Activated CD8-positive, alpha-beta T cell treated with anti-CD3 and anti-CD28 coated beads for 36 hours (primary cell): ENCODE data around the gene SAMD11. TPM values are rescaled to one million over a fixed set of nuclear protein-coding genes. Genes with fewer than 3 reads are reported as not detected.
A peak's percentile ranks its signal among the peaks of the same experiment; 100 is the strongest.
"Not testable (repeated sequence)": the region's sequence is repeated elsewhere in the genome, so short reads cannot be mapped to it uniquely, and the experiment has no call there.

Experiments
- ATAC-seq: fragments of 200-7000 bp; cut with Tn5 transposase; one replicate; pipeline ENCODE4 v1.10.0; 2021; ENCODE audit warnings: mild to moderate bottlenecking, moderate library complexity
- CTCF ChIA-PET: fragments of 350-600 bp; sonication (Branson Sonifier 250); formaldehyde crosslinking; loops from one replicate; lab custom pipeline; 2021; ENCODE audit warnings: antibody characterized with exemption; lab: Charles Lee
- POLR2A ChIA-PET: fragments of 350-600 bp; sonication (Branson Sonifier 250); formaldehyde crosslinking; loops from one replicate; lab custom pipeline; 2021; ENCODE audit warnings: antibody characterized with exemption; lab: Charles Lee
- DNase-seq: peaks from one replicate; pipeline ENCODE4 v3.0.0-alpha.2; 2020
- H3K27ac Mint-ChIP-seq: one replicate; pipeline ENCODE4 v1.8.0; 2021; ENCODE audit warnings: mild to moderate bottlenecking, mixed read lengths
- H3K27me3 Mint-ChIP-seq: one replicate; pipeline ENCODE4 v1.8.0; 2021; ENCODE audit warnings: mixed read lengths
- H3K36me3 Mint-ChIP-seq: one replicate; pipeline ENCODE4 v1.8.0; 2021; ENCODE audit warnings: low read depth, mixed read lengths
- H3K4me1 Mint-ChIP-seq: one replicate; pipeline ENCODE4 v1.8.0; 2021; ENCODE audit warnings: low read depth, mixed read lengths
- H3K4me3 Mint-ChIP-seq: one replicate; pipeline ENCODE4 v1.8.0; 2021; ENCODE audit warnings: mild to moderate bottlenecking, moderate library complexity, mixed read lengths
- H3K9me3 Mint-ChIP-seq: one replicate; pipeline ENCODE4 v1.8.0; 2021; ENCODE audit warnings: mixed read lengths
- intact Hi-C: fragments of 100-400 bp; cut with micrococcal nuclease; formaldehyde crosslinking; loops from one replicate; pipeline ENCODE4 v1.10.0; 2022
- total RNA-seq, 2 experiments: library from RNA; stranded (reverse); gene quantifications; one replicate each; pipeline ENCODE4 v1.2.3, GENCODE V29; 2021
- TF ChIP-seq, protein P1 (sequence below): fragments of 200-600 bp; IDR thresholded peaks from one replicate; pipeline ENCODE4 v1.8.0; 2022; ENCODE audit warnings: antibody characterized with exemption, mild to moderate bottlenecking

The SAMD11 gene
- total RNA-seq, 2 experiments from 2014 or later = not detected

GRCh38 chr1:974293-974640 lies 50.5 kb downstream of the SAMD11 start:
- H3K27me3 Mint-ChIP-seq = peaks cover 21% of the 10 kb centered on the region
- no peak overlapping the region for H3K4me3 Mint-ChIP-seq
- intact Hi-C loops = no loop called here
- ChIA-PET POLR2A (no interaction called here), CTCF (interaction anchor here (1.5 kb wide), 1 partner anchor 28 kb away, joined by 3 read pairs; no protein-coding TSS in a partner anchor)
- ATAC-seq = no peak
- TF ChIP-seq, protein P1, sequence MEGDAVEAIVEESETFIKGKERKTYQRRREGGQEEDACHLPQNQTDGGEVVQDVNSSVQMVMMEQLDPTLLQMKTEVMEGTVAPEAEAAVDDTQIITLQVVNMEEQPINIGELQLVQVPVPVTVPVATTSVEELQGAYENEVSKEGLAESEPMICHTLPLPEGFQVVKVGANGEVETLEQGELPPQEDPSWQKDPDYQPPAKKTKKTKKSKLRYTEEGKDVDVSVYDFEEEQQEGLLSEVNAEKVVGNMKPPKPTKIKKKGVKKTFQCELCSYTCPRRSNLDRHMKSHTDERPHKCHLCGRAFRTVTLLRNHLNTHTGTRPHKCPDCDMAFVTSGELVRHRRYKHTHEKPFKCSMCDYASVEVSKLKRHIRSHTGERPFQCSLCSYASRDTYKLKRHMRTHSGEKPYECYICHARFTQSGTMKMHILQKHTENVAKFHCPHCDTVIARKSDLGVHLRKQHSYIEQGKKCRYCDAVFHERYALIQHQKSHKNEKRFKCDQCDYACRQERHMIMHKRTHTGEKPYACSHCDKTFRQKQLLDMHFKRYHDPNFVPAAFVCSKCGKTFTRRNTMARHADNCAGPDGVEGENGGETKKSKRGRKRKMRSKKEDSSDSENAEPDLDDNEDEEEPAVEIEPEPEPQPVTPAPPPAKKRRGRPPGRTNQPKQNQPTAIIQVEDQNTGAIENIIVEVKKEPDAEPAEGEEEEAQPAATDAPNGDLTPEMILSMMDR = no peak
- no peaks in the 10 kb centered on the region for H3K36me3 Mint-ChIP-seq
- H3K27ac Mint-ChIP-seq = no peak overlapping the region
- peaks cover 2% of the 10 kb centered on the region for H3K9me3 Mint-ChIP-seq
- H3K4me1 Mint-ChIP-seq = peaks cover 4% of the 10 kb centered on the region
- no peak for DNase-seq

- no peak for DNase-seq
- Mint-ChIP-seq H3K27me3 (peaks cover 15% of the 10 kb centered on the region), H3K36me3 (no peaks in the 10 kb centered on the region), H3K9me3 (no peaks in the 10 kb centered on the region), H3K4me1 (peaks cover 4% of the 10 kb centered on the region), H3K27ac (no peak overlapping the region), H3K4me3 (no peak overlapping the region)
- ATAC-seq = no peak
- ChIA-PET CTCF (no interaction called here), POLR2A (interaction anchor here (1.1 kb wide), 1 partner anchor 140 kb away, joined by 3 read pairs; no protein-coding TSS in a partner anchor)
- TF ChIP-seq, protein P1 = no peak
- intact Hi-C loops = no loop called here
These were observed 51.1 kb downstream of the SAMD11 start for GRCh38 chr1:974687-975328.

DNA sequence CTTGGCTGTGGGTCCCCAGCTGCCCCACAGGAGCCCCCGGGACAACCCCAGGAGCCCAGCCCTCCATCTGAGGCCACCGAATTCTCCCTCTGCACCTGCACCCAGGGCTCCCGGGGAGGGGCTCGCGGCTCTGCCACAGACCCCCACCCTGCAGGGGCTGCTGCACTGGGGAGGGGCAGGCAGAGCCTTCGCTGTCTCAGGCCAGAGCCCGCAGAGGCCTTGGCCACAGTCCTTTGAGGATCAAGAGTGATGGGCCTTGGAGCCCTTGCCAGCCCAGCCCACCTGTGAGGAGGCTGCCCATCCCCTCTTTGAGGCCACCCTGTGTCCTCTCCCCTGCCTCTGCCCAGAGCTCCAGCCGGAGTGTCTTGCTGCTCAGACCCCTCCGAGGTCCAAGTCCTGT lies 51.6 kb downstream of the SAMD11 start:
- Mint-ChIP-seq H3K9me3 (no peaks in the 10 kb centered on the region), H3K4me1 (peaks cover 4% of the 10 kb centered on the region), H3K36me3 (no peaks in the 10 kb centered on the region), H3K4me3 (no peak overlapping the region), H3K27me3 (peaks cover 15% of the 10 kb centered on the region), H3K27ac (no peak overlapping the region)
- TF ChIP-seq, protein P1 = no peak
- ATAC-seq (no peak), DNase-seq (no peak)
- POLR2A ChIA-PET = interaction anchor here (1.1 kb wide), 1 partner anchor 139 kb away, joined by 3 read pairs; no protein-coding TSS in a partner anchor
- intact Hi-C loops = no loop called here
- CTCF ChIA-PET = no interaction called here

GRCh38 chr1:975896-976683 lies 52.4 kb downstream of the SAMD11 start:
- peaks cover 15% of the 10 kb centered on the region for H3K27me3 Mint-ChIP-seq
- H3K9me3 Mint-ChIP-seq = no peaks in the 10 kb centered on the region
- intact Hi-C loops = no loop called here
- no peak overlapping the region for H3K27ac Mint-ChIP-seq
- ATAC-seq (peak; percentile 86), DNase-seq (peak; percentile 73)
- CTCF ChIA-PET = interaction anchor here (0.8 to 1.2 kb wide), 7 partner anchors 9 to 107 kb away, joined by 3 to 4 read pairs (median 3); no protein-coding TSS in a partner anchor
- H3K36me3 Mint-ChIP-seq = no peaks in the 10 kb centered on the region
- H3K4me1 Mint-ChIP-seq = peaks cover 4% of the 10 kb centered on the region
- TF ChIP-seq, protein P1 = peak; percentile 75
- POLR2A ChIA-PET = interaction anchor here (0.7 to 1.1 kb wide), 3 partner anchors 10 to 139 kb away, joined by 3 read pairs; partner anchors contain the start of gene PLEKHN1
- H3K4me3 Mint-ChIP-seq = no peak overlapping the region

- H3K27ac Mint-ChIP-seq, H3K36me3 Mint-ChIP-seq, DNase-seq, H3K9me3 Mint-ChIP-seq, H3K4me3 Mint-ChIP-seq, ATAC-seq, intact Hi-C loops, H3K4me1 Mint-ChIP-seq: not testable (repeated sequence)
- POLR2A ChIA-PET = interaction anchor here (0.9 kb wide), 1 partner anchor 17 kb away, joined by 3 read pairs; no protein-coding TSS in a partner anchor
- CTCF ChIA-PET = interaction anchor here (0.8 to 1.2 kb wide), 7 partner anchors 9 to 107 kb away, joined by 3 to 4 read pairs (median 3); no protein-coding TSS in a partner anchor
- H3K27me3 Mint-ChIP-seq = peaks cover 13% of the 10 kb centered on the region
These were observed 53.1 kb downstream of the SAMD11 start for GRCh38 chr1:976791-977190.
